Karpas-422 (cell line): ENCODE measurements around the gene ATP13A5. TPM values are rescaled to one million over a fixed set of nuclear protein-coding genes. Genes with fewer than 3 reads are reported as not detected.

Experiments
- DNase-seq: peaks from one replicate; pipeline ENCODE4 v3.0.0-alpha.2; 2015
- H2AFZ ChIP-seq: fragments of 200-600 bp; sonication (generic); 2 replicates; pipeline ENCODE4 v1.6.1; 2014; ENCODE audit warnings: antibody characterized with exemption, low read length, mixed read lengths
- H3K27ac ChIP-seq: fragments of 200-600 bp; sonication (generic); 2 replicates; pipeline ENCODE4 v1.5.1; 2014; ENCODE audit warnings: mild to moderate bottlenecking, low read length, moderate library complexity
- H3K27me3 ChIP-seq: fragments of 200-600 bp; sonication (generic); 2 replicates; pipeline ENCODE4 v1.6.1; 2014; ENCODE audit warnings: low read length, mixed read lengths
- H3K36me3 ChIP-seq: fragments of 200-600 bp; sonication (generic); 2 replicates; pipeline ENCODE4 v1.6.1; 2014; ENCODE audit warnings: low read length, mixed read lengths; ENCODE audit not compliant: insufficient read depth
- H3K4me1 ChIP-seq: fragments of 200-600 bp; sonication (generic); 2 replicates; pipeline ENCODE4 v1.6.1; 2014; ENCODE audit warnings: mild to moderate bottlenecking, low read length, mixed read lengths
- H3K4me2 ChIP-seq: fragments of 200-600 bp; sonication (generic); 2 replicates; pipeline ENCODE4 v1.6.1; 2014; ENCODE audit warnings: low read length, low read depth, mild to moderate bottlenecking; ENCODE audit not compliant: poor library complexity, severe bottlenecking
- H3K4me3 ChIP-seq: fragments of 200-600 bp; sonication (generic); 2 replicates; pipeline ENCODE4 v1.5.1; 2014; ENCODE audit warnings: mild to moderate bottlenecking, antibody characterized with exemption, low read length, mixed read lengths
- H3K79me2 ChIP-seq: fragments of 200-600 bp; sonication (generic); 2 replicates; pipeline ENCODE4 v1.6.1; 2014; ENCODE audit warnings: mild to moderate bottlenecking, low read length, mixed read lengths
- H3K9ac ChIP-seq: fragments of 200-600 bp; sonication (generic); 2 replicates; pipeline ENCODE4 v1.6.0; 2014; ENCODE audit warnings: low read length
- H3K9me2 ChIP-seq: fragments of 200-600 bp; sonication (generic), shearing (Covaris generic); replicated peaks from 2 replicates; pipeline ENCODE4 v1.6.0; 2014; ENCODE audit warnings: mild to moderate bottlenecking, low read length, moderate library complexity; ENCODE audit not compliant: insufficient read depth
- H3K9me3 ChIP-seq: fragments of 300-700, 200-600 bp; sonication (generic); 2 replicates; pipeline ENCODE4 v1.6.1; 2014; ENCODE audit warnings: low read length, mixed read lengths
- H4K20me1 ChIP-seq: fragments of 200-600 bp; sonication (generic); 2 replicates; pipeline ENCODE4 v1.6.1; 2014; ENCODE audit warnings: mild to moderate bottlenecking, antibody characterized with exemption, low read length, low read depth; ENCODE audit not compliant: insufficient read depth
- total RNA-seq: library from RNA; depleted of rRNA; stranded (reverse); fragments of >200 nt; shearing (Covaris generic); gene quantifications from 2 replicates; pipeline ENCODE4 v1.2.3, GENCODE V29; 2014; ENCODE audit warnings: low replicate concordance

Gene ATP13A5
- total RNA-seq, 1 experiment from 2014 or later: not detected

DNA sequence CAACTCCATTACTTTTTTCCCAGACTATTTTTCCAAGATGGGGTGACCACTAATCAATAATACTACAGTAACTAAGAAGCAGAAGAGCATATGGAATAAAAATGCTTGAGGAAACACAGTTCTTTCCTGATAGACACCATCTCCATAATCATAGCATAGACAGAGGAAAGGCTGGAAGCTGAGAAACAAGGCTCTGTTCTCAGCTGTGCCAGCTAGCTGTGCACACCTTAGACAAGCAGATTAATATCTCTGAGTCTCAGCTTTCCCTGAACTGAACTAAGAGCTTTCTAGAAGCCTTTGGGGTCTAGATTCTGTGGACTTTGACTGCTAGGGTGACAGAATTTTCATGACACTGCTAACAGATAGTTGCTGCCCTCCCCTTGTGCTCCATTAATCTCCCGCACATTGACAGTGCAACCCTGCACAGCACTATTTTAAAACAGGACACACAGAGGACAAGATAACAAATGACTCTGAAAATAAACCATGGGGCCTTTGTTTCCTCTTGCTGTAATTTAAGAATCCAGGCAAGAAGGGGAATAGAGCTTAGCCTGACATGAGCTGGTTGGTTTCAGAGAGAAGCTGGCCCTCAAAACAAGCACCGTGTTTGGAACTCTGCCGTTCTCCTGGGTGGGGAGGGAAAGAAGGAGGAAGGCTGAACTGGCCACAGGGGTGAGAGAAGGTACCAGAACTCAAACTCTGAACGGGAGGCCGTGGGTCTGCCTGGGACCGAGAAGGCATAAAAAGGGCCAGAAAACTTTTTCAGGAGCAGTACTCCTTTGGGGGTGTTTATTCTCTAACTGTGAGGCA, 67.4 kb downstream of the ATP13A5 start:
- no peak for DNase-seq
- no peaks in the 10 kb centered on the region for H4K20me1 ChIP-seq
- no peak overlapping the region for H3K9ac ChIP-seq
- H3K4me1 ChIP-seq: no peaks in the 10 kb centered on the region
- H3K4me2 ChIP-seq: no peak overlapping the region
- no peak overlapping the region for H3K4me3 ChIP-seq
- H3K27me3 ChIP-seq: no peaks in the 10 kb centered on the region
- no peak overlapping the region for H2AFZ ChIP-seq
- no peak overlapping the region for H3K27ac ChIP-seq
- no peaks in the 10 kb centered on the region for H3K79me2 ChIP-seq
- H3K36me3 ChIP-seq: no peaks in the 10 kb centered on the region
- H3K9me2 ChIP-seq: no peaks in the 10 kb centered on the region
- H3K9me3 ChIP-seq: no peaks in the 10 kb centered on the region

DNA sequence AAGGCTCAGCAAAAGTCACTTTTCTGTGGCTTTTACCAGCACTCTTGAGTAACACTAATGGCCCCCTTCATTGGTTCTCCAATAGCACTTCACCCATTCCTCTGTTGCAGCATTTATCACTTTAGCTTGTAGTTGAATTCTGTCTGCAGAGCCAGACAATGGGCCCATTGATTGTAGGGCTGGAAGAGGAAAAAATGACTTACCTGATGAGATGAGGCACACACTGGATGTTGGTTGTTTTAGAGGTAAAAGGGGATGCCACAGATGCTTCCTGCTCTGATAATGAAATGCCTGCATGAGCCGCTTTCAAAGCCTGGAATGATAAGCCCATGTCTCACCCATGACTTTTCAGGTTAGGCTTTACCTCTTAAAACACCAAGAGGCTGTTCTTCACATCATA, 73.2 kb downstream of the ATP13A5 start:
- H3K9ac ChIP-seq: no peak overlapping the region

DNA sequence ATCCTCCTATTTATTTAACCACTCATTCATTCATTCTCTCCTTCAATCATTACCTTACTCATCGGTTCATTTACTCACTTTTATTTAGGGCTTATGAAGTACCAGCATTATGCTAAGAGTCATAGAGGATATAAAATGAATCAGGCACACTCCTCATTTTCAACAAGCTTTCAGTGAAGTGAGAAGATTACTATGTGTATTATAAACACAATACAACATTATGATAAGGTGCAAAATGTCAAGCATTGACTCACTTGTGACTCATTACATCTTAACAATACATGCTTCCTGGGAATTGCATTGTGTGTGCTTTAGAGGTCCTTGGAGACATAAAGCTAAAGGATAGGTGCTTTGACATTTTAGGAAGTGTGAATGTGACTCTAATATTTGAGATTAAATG, 77.1 kb downstream of the ATP13A5 start:
- H3K4me2 ChIP-seq: no peak overlapping the region
- H3K36me3 ChIP-seq: no peaks in the 10 kb centered on the region
- no peaks in the 10 kb centered on the region for H4K20me1 ChIP-seq
- DNase-seq: no peak
- no peaks in the 10 kb centered on the region for H3K9me3 ChIP-seq
- H3K27me3 ChIP-seq: no peaks in the 10 kb centered on the region
- no peaks in the 10 kb centered on the region for H3K79me2 ChIP-seq
- no peaks in the 10 kb centered on the region for H3K9me2 ChIP-seq
- H2AFZ ChIP-seq: no peak overlapping the region
- no peak overlapping the region for H3K9ac ChIP-seq
- no peaks in the 10 kb centered on the region for H3K4me1 ChIP-seq
- no peak overlapping the region for H3K4me3 ChIP-seq
- H3K27ac ChIP-seq: no peak overlapping the region

More for the DNA sequence above, 73.2 kb downstream of the ATP13A5 start:
- no peak for DNase-seq
- no peaks in the 10 kb centered on the region for H3K79me2 ChIP-seq
- no peaks in the 10 kb centered on the region for H3K9me2 ChIP-seq
- H3K4me2 ChIP-seq: no peak overlapping the region
- no peak overlapping the region for H3K27ac ChIP-seq
- no peak overlapping the region for H2AFZ ChIP-seq
- no peaks in the 10 kb centered on the region for H3K27me3 ChIP-seq
- no peaks in the 10 kb centered on the region for H3K4me1 ChIP-seq
- no peaks in the 10 kb centered on the region for H3K9me3 ChIP-seq
- H3K4me3 ChIP-seq: no peak overlapping the region
- no peaks in the 10 kb centered on the region for H4K20me1 ChIP-seq
- H3K36me3 ChIP-seq: no peaks in the 10 kb centered on the region

DNA sequence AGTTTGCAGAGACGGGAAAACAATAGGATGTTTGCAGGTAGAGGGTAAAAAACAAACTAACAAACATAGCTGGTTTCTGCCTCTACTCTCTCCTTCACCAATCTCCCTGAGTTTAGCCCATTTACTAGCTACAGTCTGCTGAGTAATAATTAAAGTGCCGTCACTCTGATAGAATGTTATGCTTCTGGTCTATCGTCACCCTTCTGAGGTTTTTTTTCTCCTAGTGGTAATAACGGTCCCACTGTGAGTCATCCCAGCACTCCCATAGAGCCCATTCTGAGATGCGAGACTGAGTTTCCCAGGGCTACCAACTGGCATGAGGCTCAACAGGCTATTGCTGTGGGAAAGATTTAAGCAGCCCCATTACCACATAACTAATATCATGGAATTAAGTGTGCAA, 81.1 kb downstream of the ATP13A5 start:
- H3K36me3 ChIP-seq: no peaks in the 10 kb centered on the region
- H3K9ac ChIP-seq: no peak overlapping the region
- H3K9me2 ChIP-seq: no peaks in the 10 kb centered on the region
- no peaks in the 10 kb centered on the region for H4K20me1 ChIP-seq
- H3K4me3 ChIP-seq: no peak overlapping the region
- H3K4me2 ChIP-seq: no peak overlapping the region
- H2AFZ ChIP-seq: no peak overlapping the region
- H3K27ac ChIP-seq: no peak overlapping the region
- DNase-seq: no peak
- H3K4me1 ChIP-seq: no peaks in the 10 kb centered on the region
- H3K79me2 ChIP-seq: no peaks in the 10 kb centered on the region
- no peaks in the 10 kb centered on the region; the same call in 1 of the 2 replicates for H3K27me3 ChIP-seq
- no peaks in the 10 kb centered on the region for H3K9me3 ChIP-seq

DNA sequence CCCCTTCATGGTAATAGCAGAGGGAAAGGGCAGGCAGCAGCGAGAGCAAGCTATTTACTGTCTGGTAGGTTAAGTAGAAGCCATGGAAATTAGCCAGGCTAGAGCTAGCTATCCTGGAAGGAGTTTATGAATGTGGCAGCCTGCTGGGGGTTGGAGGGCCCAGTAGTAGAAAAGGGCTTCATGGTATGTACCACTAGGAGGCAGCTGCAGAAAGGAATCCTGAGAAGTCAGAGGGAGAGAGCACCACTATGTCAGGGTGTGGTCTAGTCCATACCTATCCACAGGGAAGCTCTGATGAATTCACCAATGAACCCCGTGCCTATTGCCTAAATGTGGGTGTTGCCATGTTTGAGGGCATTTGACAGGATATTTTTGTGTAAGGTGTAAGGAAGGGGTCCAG, 82.6 kb downstream of the ATP13A5 start:
- no peaks in the 10 kb centered on the region for H3K9me2 ChIP-seq
- H3K4me1 ChIP-seq: no peaks in the 10 kb centered on the region
- H4K20me1 ChIP-seq: no peaks in the 10 kb centered on the region
- H3K4me2 ChIP-seq: no peak overlapping the region
- no peaks in the 10 kb centered on the region for H3K79me2 ChIP-seq
- no peak overlapping the region for H2AFZ ChIP-seq
- peak; percentile 60 for DNase-seq
- no peak overlapping the region for H3K4me3 ChIP-seq
- no peaks in the 10 kb centered on the region for H3K9me3 ChIP-seq
- no peak overlapping the region for H3K27ac ChIP-seq
- H3K9ac ChIP-seq: no peak overlapping the region
- H3K27me3 ChIP-seq: peaks cover 3% of the 10 kb centered on the region; the same call in 1 of the 2 replicates
- H3K36me3 ChIP-seq: no peaks in the 10 kb centered on the region

DNA sequence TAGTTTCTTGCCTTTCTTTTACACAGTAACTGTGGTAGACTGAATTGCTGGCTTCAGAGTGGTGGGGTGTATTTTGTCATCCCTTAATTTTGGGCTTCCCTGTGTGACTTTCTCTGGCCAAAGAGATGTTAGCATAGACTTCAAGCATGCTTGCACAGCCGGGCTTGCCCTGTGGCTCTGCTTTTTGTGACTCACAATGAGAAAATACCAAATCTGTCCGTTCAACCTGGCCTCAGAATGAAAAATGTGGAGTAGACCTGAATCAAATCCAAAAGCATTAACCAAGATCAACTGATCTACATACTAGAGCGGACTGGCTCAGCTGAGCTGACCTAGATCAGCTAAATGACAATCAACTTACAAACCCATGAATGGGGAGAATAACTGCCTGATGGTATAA, 86.2 kb downstream of the ATP13A5 start:
- Histone ChIP-seq H3K36me3 (no peaks in the 10 kb centered on the region), H3K79me2 (no peaks in the 10 kb centered on the region), H3K4me2 (no peak overlapping the region), H4K20me1 (no peaks in the 10 kb centered on the region), H3K4me3 (no peak overlapping the region), H3K4me1 (no peaks in the 10 kb centered on the region), H3K27ac (no peak overlapping the region), H3K27me3 (peaks cover 3% of the 10 kb centered on the region; the same call in 1 of the 2 replicates), H3K9me3 (no peaks in the 10 kb centered on the region), H2AFZ (no peak overlapping the region), H3K9ac (no peak overlapping the region), H3K9me2 (no peaks in the 10 kb centered on the region)
- DNase-seq: no peak

DNA sequence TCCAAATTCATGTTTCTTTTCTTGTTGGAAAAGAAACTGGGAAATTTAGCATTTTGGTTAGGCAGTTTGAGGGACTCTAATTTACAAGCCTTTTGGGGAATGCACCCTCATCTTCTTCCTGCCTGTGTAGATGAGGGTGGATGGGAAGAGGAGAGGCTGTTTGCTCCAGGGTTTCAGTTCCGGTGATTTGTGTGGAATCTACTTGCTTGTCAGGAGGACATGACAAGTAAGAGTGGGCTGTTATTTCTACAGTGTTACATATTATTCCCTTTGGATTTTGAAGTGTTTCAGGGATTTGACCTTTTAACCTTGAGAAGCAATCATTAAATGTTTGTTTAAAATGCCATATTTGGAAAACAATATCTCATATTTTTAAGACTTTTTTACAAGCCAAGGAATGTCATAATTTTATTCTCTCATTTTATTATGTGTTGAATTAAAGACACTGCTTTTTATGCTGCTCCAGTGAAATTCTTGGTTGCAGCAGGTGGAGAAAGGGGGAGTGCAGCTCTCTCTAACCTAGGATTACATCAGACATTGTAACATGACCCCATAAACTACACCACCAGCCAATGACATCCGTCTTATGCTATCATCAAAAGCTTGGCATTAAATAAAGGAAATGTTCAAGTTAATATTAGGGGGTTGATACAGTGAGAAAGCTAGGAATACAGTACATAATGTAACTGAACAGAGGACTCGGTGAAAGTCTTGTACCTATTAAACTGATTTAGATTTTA, 107.3 kb downstream of the ATP13A5 start:
- Histone ChIP-seq H3K27ac (no peak overlapping the region), H3K79me2 (no peaks in the 10 kb centered on the region), H3K9me3 (no peaks in the 10 kb centered on the region), H2AFZ (no peak overlapping the region), H3K9ac (no peak overlapping the region), H3K4me3 (no peak overlapping the region), H3K36me3 (no peaks in the 10 kb centered on the region), H3K27me3 (no peaks in the 10 kb centered on the region), H3K4me1 (peaks cover 9% of the 10 kb centered on the region), H3K9me2 (no peaks in the 10 kb centered on the region), H3K4me2 (no peak overlapping the region), H4K20me1 (no peaks in the 10 kb centered on the region)
- DNase-seq: no peak

DNA sequence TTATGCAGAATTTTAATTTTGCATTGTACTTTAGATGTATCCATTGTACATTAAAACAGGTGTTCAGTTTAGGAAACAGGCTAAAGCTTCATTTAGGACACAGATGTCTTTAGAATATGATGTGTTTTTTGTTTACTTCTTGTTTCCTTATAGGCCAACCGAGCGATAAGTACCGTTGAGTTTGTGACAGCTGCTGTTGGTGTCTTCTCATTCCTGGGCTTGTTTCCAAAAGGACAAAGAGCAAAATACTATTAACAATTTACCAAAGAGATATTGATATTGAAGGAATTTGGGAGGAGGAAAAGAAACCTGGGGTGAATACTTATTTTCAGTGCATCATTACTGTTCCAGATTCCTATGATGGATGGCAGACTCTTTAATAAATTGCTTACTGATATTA, 108.1 kb downstream of the ATP13A5 start:
- H3K9ac ChIP-seq: no peak overlapping the region
- H3K9me2 ChIP-seq: no peaks in the 10 kb centered on the region
- no peaks in the 10 kb centered on the region for H3K9me3 ChIP-seq
- peaks cover 9% of the 10 kb centered on the region for H3K4me1 ChIP-seq
- H2AFZ ChIP-seq: no peak overlapping the region
- no peaks in the 10 kb centered on the region for H4K20me1 ChIP-seq
- no peaks in the 10 kb centered on the region for H3K79me2 ChIP-seq
- no peak overlapping the region for H3K4me3 ChIP-seq
- no peaks in the 10 kb centered on the region for H3K27me3 ChIP-seq
- no peaks in the 10 kb centered on the region for H3K36me3 ChIP-seq
- H3K27ac ChIP-seq: no peak overlapping the region
- no peak for DNase-seq
- no peak overlapping the region for H3K4me2 ChIP-seq
